B cell (primary cell): ENCODE data around the gene FYN. TPM values are rescaled to one million over a fixed set of nuclear protein-coding genes. Genes with fewer than 3 reads are reported as not detected.

Experiments used
- ATAC-seq: fragments of 200-7000 bp; cut with Tn5 transposase; one replicate; pipeline ENCODE4 v1.10.0; 2021; ENCODE audit warnings: low read depth, mild to moderate bottlenecking, moderate number of reproducible peaks, moderate library complexity
- CTCF ChIA-PET: fragments of 350-600 bp; sonication (Branson Sonifier 250); formaldehyde crosslinking; loops from one replicate; lab custom pipeline; 2021; ENCODE audit warnings: antibody characterized with exemption, inconsistent platforms; lab: Charles Lee
- POLR2A ChIA-PET: fragments of 350-600 bp; sonication (Branson Sonifier 250); formaldehyde crosslinking; loops from one replicate; lab custom pipeline; 2021; ENCODE audit warnings: antibody characterized with exemption; lab: Charles Lee
- DNase-seq: peaks from one replicate; pipeline ENCODE4 v3.0.0; 2013
- H2AFZ ChIP-seq: 2 replicates; pipeline ENCODE4 v1.6.1; 2012; ENCODE audit warnings: mild to moderate bottlenecking, low read depth, low read length; ENCODE audit not compliant: insufficient read depth, poor library complexity, severe bottlenecking
- H3K27ac ChIP-seq, 2 donors: 1 replicate in 1 of 2; 2 replicates in 1 of 2; pipeline ENCODE4 v1.5.1; 2012 to 2013; ENCODE audit warnings: low read length in 2 of 2, mild to moderate bottlenecking in 2 of 2, moderate library complexity in 1 of 2
- H3K27me3 ChIP-seq, 4 experiments: fragments of 200-600 bp in 1 of 4; sonication (generic) in 1 of 4; replicated peaks in 1 of 4; 1 replicate in 2 of 4; 2 replicates in 2 of 4; pipeline versions ENCODE4 v1.6.1 to v1.7.0; 2013 to 2016; ENCODE audit warnings: low read length in 3 of 4, mild to moderate bottlenecking in 2 of 4, mixed read lengths in 1 of 4, moderate library complexity in 1 of 4; ENCODE audit not compliant: insufficient read depth in 4 of 4, control insufficient read depth in 3 of 4; ENCODE audit errors: control extremely low read depth in 1 of 4
- H3K36me3 ChIP-seq, 2 experiments: replicated peaks in 1 of 2; 1 replicate in 1 of 2; 2 replicates in 1 of 2; pipeline versions ENCODE4 v1.6.1 to v1.7.1; 2013; ENCODE audit warnings: low read length in 1 of 2; ENCODE audit not compliant: insufficient read depth in 2 of 2, control insufficient read depth in 1 of 2; ENCODE audit errors: control extremely low read depth in 1 of 2, extremely low read depth in 1 of 2
- H3K4me1 ChIP-seq, 2 donors: fragments of 200-600 bp in 1 of 2; sonication (generic) in 1 of 2; 1 replicate in 1 of 2; 2 replicates in 1 of 2; pipeline versions ENCODE4 v1.5.1 to v1.6.1; 2013 to 2017; ENCODE audit warnings: low read length in 2 of 2; ENCODE audit not compliant: control insufficient read depth in 2 of 2, insufficient read depth in 2 of 2
- H3K4me2 ChIP-seq: replicated peaks from 2 replicates; pipeline ENCODE3; 2012; ENCODE audit warnings: mild to moderate bottlenecking, low read depth, low read length; ENCODE audit not compliant: poor library complexity, severe bottlenecking
- H3K4me3 ChIP-seq, 5 experiments: fragments of 200-600 bp in 1 of 5; sonication (generic) in 1 of 5; 1 replicate in 3 of 5; 2 replicates in 2 of 5; pipeline versions ENCODE4 v1.5.1 to v1.7.0; 2011 to 2016; ENCODE audit warnings: low read length in 4 of 5, mild to moderate bottlenecking in 4 of 5, low read depth in 2 of 5, control low read depth in 1 of 5, moderate library complexity in 1 of 5; ENCODE audit not compliant: insufficient read depth in 1 of 5; ENCODE audit errors: control extremely low read depth in 1 of 5, extremely low read depth in 1 of 5
- H3K79me2 ChIP-seq: fragments of 200-600 bp; sonication (generic); one replicate; pipeline ENCODE4 v1.6.0; 2016; ENCODE audit warnings: low read length; ENCODE audit not compliant: control insufficient read depth, insufficient read depth
- H3K9ac ChIP-seq: fragments of 200-600 bp; sonication (generic); 2 replicates; pipeline ENCODE4 v1.6.1; 2017; ENCODE audit warnings: mild to moderate bottlenecking, low read length, moderate library complexity
- H3K9me3 ChIP-seq, 3 donors: one replicate each; pipeline versions ENCODE4 v1.6.1 to v1.7.1; 2013; ENCODE audit warnings: low read length in 2 of 3; ENCODE audit not compliant: control insufficient read depth in 2 of 3, insufficient read depth in 1 of 3; ENCODE audit errors: control extremely low read depth in 1 of 3
- H4K20me1 ChIP-seq: 2 replicates; pipeline ENCODE4 v1.6.0; 2012; ENCODE audit warnings: mild to moderate bottlenecking, low read length; ENCODE audit not compliant: insufficient read depth, control insufficient read depth, poor library complexity, severe bottlenecking
- H3K27ac Mint-ChIP-seq: one replicate; pipeline ENCODE4 v1.8.0; 2021; ENCODE audit warnings: mixed read lengths
- H3K27me3 Mint-ChIP-seq: one replicate; pipeline ENCODE4 v1.8.0; 2021; ENCODE audit warnings: mixed read lengths
- H3K4me1 Mint-ChIP-seq: one replicate; pipeline ENCODE4 v1.8.0; 2021; ENCODE audit warnings: mixed read lengths
- H3K4me3 Mint-ChIP-seq: one replicate; pipeline ENCODE4 v1.8.0; 2021; ENCODE audit warnings: mixed read lengths
- H3K9me3 Mint-ChIP-seq: one replicate; pipeline ENCODE4 v1.8.0; 2022; ENCODE audit warnings: mixed read lengths; ENCODE audit not compliant: insufficient read depth
- EZH2 ChIP-seq: IDR thresholded peaks from 2 replicates; pipeline ENCODE4 v1.6.1; 2012; ENCODE audit warnings: borderline replicate concordance, low read depth, mild to moderate bottlenecking, moderate library complexity, low read length; ENCODE audit not compliant: insufficient read depth, poor library complexity, severe bottlenecking
- WGBS: methylation state at CpG from one replicate; pipeline ENCODE4 v1.1.5; 2013; ENCODE audit warnings: missing lambda C conversion rate; ENCODE audit not compliant: insufficient coverage; 5-methylcytosine and 5-hydroxymethylcytosine counted together
- intact Hi-C: fragments of 100-400 bp; cut with micrococcal nuclease; formaldehyde crosslinking; loops from one replicate; pipeline ENCODE4 v1.10.0; 2022
- polyA plus RNA-seq: library from polyadenylated mRNA; depleted of rRNA; stranded (reverse); fragments of >200 nt; gene quantifications from 2 replicates; pipeline ENCODE4 v1.2.3, GENCODE V29; 2012
- total RNA-seq, 2 donors: library from RNA; stranded (reverse); fragments of 120-200 nt in 1 of 2; gene quantifications; 1 replicate in 1 of 2; 2 replicates in 1 of 2; pipeline versions ENCODE4 v1.2.3 to v1.2.4, GENCODE V29; 2013 to 2022
- TF ChIP-seq, protein P1 (sequence below): fragments of 200-600 bp; IDR thresholded peaks from one replicate; pipeline ENCODE4 v1.8.0; 2022; ENCODE audit warnings: antibody characterized with exemption, mild to moderate bottlenecking

Gene FYN
- total and polyA plus RNA-seq, 2 donors (not counting 1 experiment from before 2014, with no cell fraction given) = 54.1 to 94.0 TPM

DNA sequence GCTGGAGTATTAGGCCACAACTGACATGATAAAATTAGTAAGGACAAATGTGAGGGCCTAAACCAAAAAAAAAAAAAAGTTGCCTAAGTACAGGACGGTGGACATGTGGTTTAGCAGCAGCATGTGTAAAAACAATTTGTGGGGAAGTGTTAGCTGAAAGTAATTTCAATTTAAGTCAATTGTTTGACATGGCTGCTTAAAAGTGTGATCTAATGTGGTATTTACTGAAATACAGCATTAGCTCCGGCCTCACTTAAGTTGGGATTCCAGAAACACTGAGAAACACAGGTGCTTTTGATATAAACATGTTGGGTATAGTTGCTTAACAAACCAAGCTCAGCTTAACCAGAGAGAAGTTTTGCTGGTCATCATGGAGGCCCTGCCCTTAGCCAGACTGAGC, 119.7 kb downstream of the FYN start:
- no peak overlapping the region for H3K27ac Mint-ChIP-seq
- no peaks in the 10 kb centered on the region for H3K9me3 Mint-ChIP-seq
- H3K27me3 Mint-ChIP-seq = no peaks in the 10 kb centered on the region
- WGBS = 50% methylated on average over 2 of the region's 2 CpGs
- DNase-seq (no peak), ATAC-seq (no peak)
- H3K27ac ChIP-seq = no peak overlapping the region
- H3K9me3 ChIP-seq = no peaks in the 10 kb centered on the region
- no peak overlapping the region for H3K9ac ChIP-seq
- H3K4me2 ChIP-seq = peak overlapping the region; percentile 1
- H3K27me3 ChIP-seq = no peaks in the 10 kb centered on the region
- H3K4me1 ChIP-seq = peaks cover 48 to 52% of the 10 kb centered on the region in 2 donors
- H3K4me3 ChIP-seq = no peak overlapping the region
- intact Hi-C loops = no loop called here
- H3K4me1 Mint-ChIP-seq = peaks cover 62% of the 10 kb centered on the region
- H3K4me3 Mint-ChIP-seq = no peak overlapping the region
- CTCF ChIA-PET = interaction anchor here (0.7 to 3.3 kb wide), 4 partner anchors 9 to 244 kb away, joined by 3 to 18 read pairs (median 4); no protein-coding TSS in a partner anchor
- POLR2A ChIA-PET = interaction anchor here (0.5 kb wide), 1 partner anchor 243 kb away, joined by 3 read pairs; no protein-coding TSS in a partner anchor
- no peaks in the 10 kb centered on the region for H3K36me3 ChIP-seq
- H2AFZ ChIP-seq = no peak overlapping the region
- TF ChIP-seq, protein P1, sequence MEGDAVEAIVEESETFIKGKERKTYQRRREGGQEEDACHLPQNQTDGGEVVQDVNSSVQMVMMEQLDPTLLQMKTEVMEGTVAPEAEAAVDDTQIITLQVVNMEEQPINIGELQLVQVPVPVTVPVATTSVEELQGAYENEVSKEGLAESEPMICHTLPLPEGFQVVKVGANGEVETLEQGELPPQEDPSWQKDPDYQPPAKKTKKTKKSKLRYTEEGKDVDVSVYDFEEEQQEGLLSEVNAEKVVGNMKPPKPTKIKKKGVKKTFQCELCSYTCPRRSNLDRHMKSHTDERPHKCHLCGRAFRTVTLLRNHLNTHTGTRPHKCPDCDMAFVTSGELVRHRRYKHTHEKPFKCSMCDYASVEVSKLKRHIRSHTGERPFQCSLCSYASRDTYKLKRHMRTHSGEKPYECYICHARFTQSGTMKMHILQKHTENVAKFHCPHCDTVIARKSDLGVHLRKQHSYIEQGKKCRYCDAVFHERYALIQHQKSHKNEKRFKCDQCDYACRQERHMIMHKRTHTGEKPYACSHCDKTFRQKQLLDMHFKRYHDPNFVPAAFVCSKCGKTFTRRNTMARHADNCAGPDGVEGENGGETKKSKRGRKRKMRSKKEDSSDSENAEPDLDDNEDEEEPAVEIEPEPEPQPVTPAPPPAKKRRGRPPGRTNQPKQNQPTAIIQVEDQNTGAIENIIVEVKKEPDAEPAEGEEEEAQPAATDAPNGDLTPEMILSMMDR = no peak
- no peak for TF ChIP-seq EZH2
- H4K20me1 ChIP-seq = no peaks in the 10 kb centered on the region
- H3K79me2 ChIP-seq = peaks cover 47% of the 10 kb centered on the region

DNA sequence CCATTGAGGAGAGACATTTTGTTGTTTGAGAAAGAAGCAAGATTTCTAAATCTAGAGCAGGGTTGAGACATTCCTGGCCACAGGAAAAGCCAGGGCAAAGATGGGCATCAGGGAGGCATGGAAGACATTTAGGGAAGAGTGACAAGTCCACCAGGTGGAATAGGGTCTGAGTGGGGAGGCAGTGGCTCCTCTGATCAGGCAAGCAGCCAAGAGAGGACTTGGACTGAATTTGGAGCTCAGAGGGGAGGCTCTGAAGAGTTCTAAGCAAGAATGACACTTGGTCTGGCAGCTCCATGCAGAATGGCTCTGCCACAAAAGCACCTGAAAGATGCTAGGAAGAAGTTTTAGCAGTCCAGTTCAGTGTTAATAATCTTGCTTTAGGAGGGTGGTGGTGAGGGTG, 120.8 kb downstream of the FYN start:
- Histone ChIP-seq H3K4me3 (no peak overlapping the region), H2AFZ (no peak overlapping the region), H3K79me2 (peaks cover 46% of the 10 kb centered on the region), H3K36me3 (no peaks in the 10 kb centered on the region), H3K27me3 (no peaks in the 10 kb centered on the region), H3K9ac (no peak overlapping the region), H4K20me1 (no peaks in the 10 kb centered on the region), H3K4me2 (no peak overlapping the region), H3K4me1 (peaks cover 58 to 63% of the 10 kb centered on the region in 2 donors), H3K27ac (no peak overlapping the region), H3K9me3 (no peaks in the 10 kb centered on the region)
- peaks cover 67% of the 10 kb centered on the region for H3K4me1 Mint-ChIP-seq
- no peak for TF ChIP-seq EZH2
- TF ChIP-seq, protein P1 = no peak
- DNase-seq (no peak), ATAC-seq (no peak)
- intact Hi-C loops = no loop called here
- peak overlapping the region; percentile 9 for H3K4me3 Mint-ChIP-seq
- H3K9me3 Mint-ChIP-seq = no peaks in the 10 kb centered on the region
- H3K27me3 Mint-ChIP-seq = no peaks in the 10 kb centered on the region
- CTCF ChIA-PET = interaction anchor here (3.3 kb wide), 1 partner anchor 10 kb away, joined by 18 read pairs; no protein-coding TSS in a partner anchor
- POLR2A ChIA-PET = interaction anchor here (0.7 kb wide), 1 partner anchor 274 kb away, joined by 4 read pairs; no protein-coding TSS in a partner anchor
- peak overlapping the region; percentile 53 for H3K27ac Mint-ChIP-seq
